HEK293T (cell line): ENCODE measurements around the gene HEYL.
A peak's percentile ranks its signal among the peaks of the same experiment; 100 is the strongest.

ENCODE experiments used
- CTCF ChIA-PET: fragments of 350-600 bp; formaldehyde crosslinking; extraction: SDS; loops from one replicate; lab custom pipeline; 2021; ENCODE audit warnings: antibody characterized with exemption, inconsistent platforms; lab: Yijun Ruan, JAX
- POLR2A ChIA-PET: fragments of 350-600 bp; formaldehyde crosslinking; extraction: SDS; loops from one replicate; lab custom pipeline; 2020; ENCODE audit warnings: antibody characterized with exemption, inconsistent platforms; lab: Yijun Ruan, JAX
- DNase-seq: peaks from one replicate; pipeline ENCODE4 v3.0.0; 2012; ENCODE audit warnings: mixed read lengths; ENCODE audit errors: extremely low spot score
- ARNT ChIP-seq: fragments of 450-650 bp; IDR thresholded peaks from 2 replicates; pipeline ENCODE4 v1.6.1; 2017; ENCODE audit warnings: mild to moderate bottlenecking
- BHLHE40 ChIP-seq: fragments of 450-650 bp; IDR thresholded peaks from 2 replicates; pipeline ENCODE4 v1.6.1; 2016; ENCODE audit warnings: mild to moderate bottlenecking, moderate library complexity, borderline replicate concordance
- CTBP1 ChIP-seq: fragments of 450-650 bp; IDR thresholded peaks from 2 replicates; pipeline ENCODE4 v1.6.1; 2016; ENCODE audit warnings: borderline replicate concordance
- ELF4 ChIP-seq: fragments of 450-650 bp; IDR thresholded peaks from 2 replicates; pipeline ENCODE4 v1.6.1; 2017; ENCODE audit warnings: antibody characterized with exemption
- FOXA1 ChIP-seq: fragments of 450-650 bp; IDR thresholded peaks from 2 replicates; pipeline ENCODE4 v1.6.1; 2016; ENCODE audit warnings: mild to moderate bottlenecking
- FOXK2 ChIP-seq: fragments of 450-650 bp; IDR thresholded peaks from 2 replicates; pipeline ENCODE4 v1.6.1; 2016; ENCODE audit warnings: mild to moderate bottlenecking
- FOXM1 ChIP-seq: fragments of 450-650 bp; IDR thresholded peaks from 2 replicates; pipeline ENCODE4 v1.6.1; 2017; ENCODE audit warnings: mild to moderate bottlenecking, borderline replicate concordance
- HDGF ChIP-seq: fragments of 450-650 bp; IDR thresholded peaks from 2 replicates; pipeline ENCODE4 v1.6.1; 2017; ENCODE audit warnings: antibody characterized with exemption, borderline replicate concordance
- L3MBTL2 ChIP-seq: fragments of 450-650 bp; conservative IDR thresholded peaks from 2 replicates; pipeline ENCODE4 v1.6.1; 2016; ENCODE audit warnings: mild to moderate bottlenecking
- LEF1 ChIP-seq: fragments of 450-650 bp; IDR thresholded peaks from 2 replicates; pipeline ENCODE4 v1.6.1; 2017; ENCODE audit warnings: mild to moderate bottlenecking, borderline replicate concordance
- NFRKB ChIP-seq: fragments of 450-650 bp; IDR thresholded peaks from 2 replicates; pipeline ENCODE4 v1.6.1; 2016; ENCODE audit warnings: mild to moderate bottlenecking, moderate library complexity
- PKNOX1 ChIP-seq: fragments of 450-650 bp; IDR thresholded peaks from 2 replicates; pipeline ENCODE4 v1.6.1; 2016
- SP1 ChIP-seq: fragments of 450-650 bp; IDR thresholded peaks from 2 replicates; pipeline ENCODE4 v1.6.1; 2017
- SUZ12 ChIP-seq: fragments of 450-650 bp; IDR thresholded peaks from 2 replicates; pipeline ENCODE4 v1.6.1; 2016; ENCODE audit warnings: mild to moderate bottlenecking
- TARDBP ChIP-seq: fragments of 450-650 bp; IDR thresholded peaks from 2 replicates; pipeline ENCODE4 v1.6.1; 2016
- ZNF384 ChIP-seq: fragments of 450-650 bp; IDR thresholded peaks from 2 replicates; pipeline ENCODE4 v1.6.1; 2016

Gene HEYL

GRCh38 chr1:39575191-39576015 is 64.0 kb downstream of the HEYL start:
- no peak for TF ChIP-seq TARDBP
- TF ChIP-seq LEF1: no peak
- no peak for TF ChIP-seq NFRKB
- no peak for TF ChIP-seq FOXK2
- no peak for TF ChIP-seq BHLHE40
- TF ChIP-seq SP1: no peak
- no peak for TF ChIP-seq PKNOX1
- TF ChIP-seq ARNT: no peak
- no peak for TF ChIP-seq L3MBTL2
- no peak for TF ChIP-seq ZNF384
- no peak for TF ChIP-seq FOXM1
- TF ChIP-seq CTBP1: no peak
- TF ChIP-seq ELF4: no peak
- TF ChIP-seq FOXA1: no peak
- TF ChIP-seq HDGF: no peak
- no peak for TF ChIP-seq SUZ12
- POLR2A ChIA-PET: interaction anchor here (0.9 to 1.9 kb wide), 4 partner anchors 14 to 36 kb away, joined by 3 to 8 read pairs (median 5); no protein-coding TSS in a partner anchor
- CTCF ChIA-PET: interaction anchor here (0.6 to 3.2 kb wide), 2 partner anchors 18 to 83 kb away, joined by 3 to 12 read pairs; no protein-coding TSS in a partner anchor
- no peak for DNase-seq

GRCh38 chr1:39574646-39575045 is 64.8 kb downstream of the HEYL start:
- TF ChIP-seq HDGF (no peak), ELF4 (no peak), L3MBTL2 (0 out of 2 replicates have a peak, but pooled peaks have one; percentile 5)
- ChIA-PET CTCF (interaction anchor here (0.9 to 3.2 kb wide), 2 partner anchors 32 to 84 kb away, joined by 3 to 12 read pairs; no protein-coding TSS in a partner anchor), POLR2A (interaction anchor here (1.1 to 1.9 kb wide), 3 partner anchors 13 to 22 kb away, joined by 3 to 8 read pairs (median 8); no protein-coding TSS in a partner anchor)
- DNase-seq: peak; percentile 44
